Smooth muscle cell (in vitro differentiated cells): Measurements from ENCODE around the gene IL13. TPM values are rescaled to one million over a fixed set of nuclear protein-coding genes. Genes with fewer than 3 reads are reported as not detected.

Experiments used
- DNase-seq: peaks from one replicate; lab custom pipeline; 2025; ENCODE audit not compliant: unreplicated experiment; lab: John Stamatoyannopoulos, UW
- H2AFZ ChIP-seq: fragments of 200-600 bp; sonication (generic); 2 replicates; pipeline ENCODE4 v1.6.0; 2016; ENCODE audit warnings: antibody characterized with exemption, low read depth, mild to moderate bottlenecking
- H3F3A ChIP-seq: fragments of 200-600 bp; sonication (generic); 2 replicates; pipeline ENCODE4 v1.6.0; 2017; ENCODE audit warnings: antibody characterized with exemption, low read depth
- H3K27ac ChIP-seq: fragments of 200-600 bp; sonication (generic); 2 replicates; pipeline ENCODE4 v1.5.1; 2016; ENCODE audit warnings: low read depth, mild to moderate bottlenecking
- H3K27me3 ChIP-seq: fragments of 200-600 bp; sonication (generic); 2 replicates; pipeline ENCODE4 v1.6.1; 2016; ENCODE audit warnings: low read depth, mild to moderate bottlenecking
- H3K36me3 ChIP-seq: fragments of 200-600 bp; sonication (generic); 2 replicates; pipeline ENCODE4 v1.5.1; 2016; ENCODE audit warnings: low read depth
- H3K4me1 ChIP-seq: fragments of 200-600 bp; sonication (generic); 2 replicates; pipeline ENCODE4 v1.5.1; 2016; ENCODE audit warnings: low read depth
- H3K4me2 ChIP-seq: fragments of 200-600 bp; sonication (generic); 2 replicates; pipeline ENCODE4 v1.6.0; 2016; ENCODE audit warnings: mild to moderate bottlenecking
- H3K4me3 ChIP-seq: fragments of 200-600 bp; sonication (generic); 2 replicates; pipeline ENCODE4 v1.5.1; 2016; ENCODE audit warnings: mild to moderate bottlenecking
- H3K79me2 ChIP-seq: fragments of 200-600 bp; sonication (generic); 2 replicates; pipeline ENCODE4 v1.6.0; 2016; ENCODE audit warnings: low read depth, mild to moderate bottlenecking
- H3K9ac ChIP-seq: fragments of 200-600 bp; sonication (generic); 2 replicates; pipeline ENCODE4 v1.6.0; 2016; ENCODE audit warnings: low read depth
- H3K9me3 ChIP-seq: fragments of 200-600 bp; sonication (generic); replicated peaks from 2 replicates; pipeline ENCODE4 v1.5.1; 2016; ENCODE audit warnings: low read depth
- H4K20me1 ChIP-seq: fragments of 200-600 bp; sonication (generic); 2 replicates; pipeline ENCODE4 v1.6.0; 2016; ENCODE audit warnings: low read depth
- WGBS: methylation state at CpG from one replicate; pipeline ENCODE4 v1.1.7; 2016; ENCODE audit warnings: low lambda C conversion rate; 5-methylcytosine and 5-hydroxymethylcytosine counted together
- polyA plus RNA-seq: library from polyadenylated mRNA; unstranded; fragments of >200 nt; fragmentation: Nextera tagmentation; extraction: Ambion mirVana; gene quantifications from 2 replicates; pipeline ENCODE4 v1.2.1, GENCODE V29; 2016
- total RNA-seq: library from RNA; depleted of rRNA; stranded (reverse); fragments of >200 nt; gene quantifications from 2 replicates; pipeline ENCODE4 v1.2.3, GENCODE V29; 2014
- TF ChIP-seq, protein P1 (sequence below): fragments of 200-600 bp; sonication (generic); IDR thresholded peaks from 2 replicates; pipeline ENCODE4 v1.5.1; 2017; ENCODE audit warnings: borderline replicate concordance, mild to moderate bottlenecking, antibody characterized with exemption; ENCODE audit not compliant: insufficient read depth, poor library complexity, severe bottlenecking

Gene IL13
- total and polyA plus RNA-seq, 2 experiments from 2014 or later = 0.18 TPM; not detected in 1

DNA sequence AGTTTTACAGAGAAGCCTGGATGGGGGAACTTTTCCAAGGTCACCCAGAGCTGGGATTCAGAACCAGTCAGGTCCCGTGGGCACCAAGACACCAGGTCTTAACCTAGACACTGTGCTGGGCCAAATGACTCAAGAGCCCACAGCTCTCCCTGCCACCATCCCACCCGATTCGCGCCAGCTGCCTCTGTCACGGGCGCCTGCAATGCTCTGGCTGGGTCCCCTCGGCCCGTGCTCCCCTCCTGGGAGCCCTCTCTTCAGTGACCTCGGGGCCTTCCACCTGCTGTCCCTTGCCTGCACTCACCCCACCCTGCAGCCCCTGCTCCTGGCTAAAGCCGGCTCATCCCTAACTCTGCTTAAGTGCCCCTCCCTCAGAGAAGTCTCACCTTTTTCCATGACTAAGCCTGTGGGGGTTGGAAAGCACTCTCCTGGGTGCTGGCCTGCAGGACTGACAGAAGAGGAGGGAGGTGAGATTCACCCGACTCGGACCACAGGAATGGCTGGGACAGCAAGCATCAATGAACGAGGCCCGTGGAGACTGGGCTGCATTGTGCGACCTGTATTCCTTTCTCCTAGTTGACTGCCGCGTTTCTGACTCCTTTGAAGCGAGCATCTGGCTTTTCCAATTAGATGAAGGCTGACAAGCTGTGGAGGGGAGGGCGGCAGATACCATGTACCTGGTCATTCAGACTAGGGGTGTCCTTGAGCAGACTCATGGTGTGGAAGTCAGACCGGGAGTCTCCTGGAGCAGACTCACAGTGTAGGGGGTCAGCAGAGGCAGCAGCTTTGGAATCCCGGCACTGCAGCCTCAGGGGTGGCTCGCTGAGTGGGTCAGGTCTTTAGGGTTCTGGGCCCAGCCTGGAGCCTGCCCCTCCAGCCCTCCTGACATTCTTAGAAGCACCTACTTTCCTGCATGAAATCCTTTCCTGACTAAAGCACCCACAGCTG, 10.1 kb downstream of the IL13 start:
- no peaks in the 10 kb centered on the region for H4K20me1 ChIP-seq
- no peak overlapping the region for H3K9ac ChIP-seq
- no peak overlapping the region for H3K4me2 ChIP-seq
- peaks cover 4% of the 10 kb centered on the region for H3K4me1 ChIP-seq
- DNase-seq = no peak
- no peak overlapping the region for H2AFZ ChIP-seq
- no peaks in the 10 kb centered on the region for H3K36me3 ChIP-seq
- H3K79me2 ChIP-seq = no peaks in the 10 kb centered on the region
- TF ChIP-seq, protein P1, sequence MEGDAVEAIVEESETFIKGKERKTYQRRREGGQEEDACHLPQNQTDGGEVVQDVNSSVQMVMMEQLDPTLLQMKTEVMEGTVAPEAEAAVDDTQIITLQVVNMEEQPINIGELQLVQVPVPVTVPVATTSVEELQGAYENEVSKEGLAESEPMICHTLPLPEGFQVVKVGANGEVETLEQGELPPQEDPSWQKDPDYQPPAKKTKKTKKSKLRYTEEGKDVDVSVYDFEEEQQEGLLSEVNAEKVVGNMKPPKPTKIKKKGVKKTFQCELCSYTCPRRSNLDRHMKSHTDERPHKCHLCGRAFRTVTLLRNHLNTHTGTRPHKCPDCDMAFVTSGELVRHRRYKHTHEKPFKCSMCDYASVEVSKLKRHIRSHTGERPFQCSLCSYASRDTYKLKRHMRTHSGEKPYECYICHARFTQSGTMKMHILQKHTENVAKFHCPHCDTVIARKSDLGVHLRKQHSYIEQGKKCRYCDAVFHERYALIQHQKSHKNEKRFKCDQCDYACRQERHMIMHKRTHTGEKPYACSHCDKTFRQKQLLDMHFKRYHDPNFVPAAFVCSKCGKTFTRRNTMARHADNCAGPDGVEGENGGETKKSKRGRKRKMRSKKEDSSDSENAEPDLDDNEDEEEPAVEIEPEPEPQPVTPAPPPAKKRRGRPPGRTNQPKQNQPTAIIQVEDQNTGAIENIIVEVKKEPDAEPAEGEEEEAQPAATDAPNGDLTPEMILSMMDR = no peak
- no peaks in the 10 kb centered on the region for H3F3A ChIP-seq
- 83% methylated on average over 22 of the region's 22 CpGs for WGBS
- H3K4me3 ChIP-seq = no peak overlapping the region
- H3K27ac ChIP-seq = no peak overlapping the region
- no peaks in the 10 kb centered on the region for H3K9me3 ChIP-seq
- no peaks in the 10 kb centered on the region for H3K27me3 ChIP-seq

DNA sequence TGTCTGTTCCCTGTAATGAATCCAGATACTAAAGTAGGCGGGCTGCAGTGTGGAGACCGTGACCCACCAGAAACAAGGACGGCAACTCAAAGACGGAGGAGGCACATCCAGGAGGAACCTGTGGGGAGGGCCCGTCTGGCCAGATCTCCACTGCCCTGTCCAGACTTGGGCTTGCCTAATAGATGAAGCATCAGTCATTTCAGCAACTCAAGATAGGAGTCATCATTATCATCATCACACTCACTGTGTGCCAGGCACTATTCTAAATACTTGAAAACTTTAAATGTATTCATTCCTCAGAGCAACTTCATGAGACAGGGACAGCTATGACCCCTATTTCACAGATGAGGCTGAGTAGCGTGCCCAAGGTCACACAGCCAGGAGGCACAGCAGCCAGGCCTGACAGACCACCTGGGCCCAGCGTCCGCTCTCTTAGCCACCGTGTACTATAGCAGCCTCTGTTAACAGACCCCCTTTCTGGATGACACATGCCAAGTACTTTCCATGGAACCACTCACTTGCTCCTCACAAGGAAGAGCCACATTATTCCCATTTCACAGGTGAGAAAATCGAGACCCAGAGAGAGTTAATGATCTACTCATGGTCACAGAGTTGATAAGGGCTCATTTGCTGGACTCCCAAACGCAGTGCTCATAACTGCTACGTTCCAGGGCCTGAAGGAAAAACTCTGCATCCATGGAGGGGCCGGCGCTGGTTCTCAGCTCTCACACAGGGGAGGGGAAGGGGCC, 10.9 kb downstream of the IL13 start:
- no peak overlapping the region for H3K27ac ChIP-seq
- no peaks in the 10 kb centered on the region for H3K27me3 ChIP-seq
- H3K9me3 ChIP-seq = no peaks in the 10 kb centered on the region
- DNase-seq = no peak
- no peak overlapping the region for H3K4me2 ChIP-seq
- no peak overlapping the region for H3K9ac ChIP-seq
- H3K4me3 ChIP-seq = no peak overlapping the region
- H4K20me1 ChIP-seq = no peaks in the 10 kb centered on the region
- TF ChIP-seq, protein P1 = no peak
- WGBS = 90% methylated on average over 14 of the region's 14 CpGs
- H3K79me2 ChIP-seq = no peaks in the 10 kb centered on the region
- no peaks in the 10 kb centered on the region for H3F3A ChIP-seq
- no peak overlapping the region for H2AFZ ChIP-seq
- no peaks in the 10 kb centered on the region for H3K36me3 ChIP-seq
- H3K4me1 ChIP-seq = peaks cover 4% of the 10 kb centered on the region

DNA sequence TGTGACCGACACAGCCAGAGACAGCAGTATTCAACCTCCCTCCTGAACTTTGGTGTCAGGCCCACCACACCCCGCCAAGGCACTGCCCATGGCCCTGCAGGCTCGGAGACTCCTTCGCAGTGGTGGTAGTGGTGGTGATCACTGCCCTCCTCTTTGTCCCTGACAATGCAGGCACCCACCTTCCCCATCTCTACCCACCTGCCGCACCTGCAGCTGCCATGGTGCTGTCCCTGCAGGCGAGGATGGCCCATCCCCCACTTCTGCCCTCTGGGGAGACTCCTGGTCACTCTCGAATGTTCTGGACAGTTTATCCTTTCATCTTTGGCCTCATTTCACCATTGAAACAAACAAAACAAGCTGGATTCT, 11.5 kb downstream of the IL13 start:
- WGBS = 84% methylated on average over 7 of the region's 7 CpGs
- Histone ChIP-seq H3K9ac (no peak overlapping the region), H2AFZ (no peak overlapping the region), H3K27ac (no peak overlapping the region), H3K27me3 (no peaks in the 10 kb centered on the region), H3K79me2 (no peaks in the 10 kb centered on the region), H3K4me3 (no peak overlapping the region), H4K20me1 (no peaks in the 10 kb centered on the region), H3K4me2 (no peak overlapping the region), H3F3A (no peaks in the 10 kb centered on the region), H3K4me1 (peaks cover 2% of the 10 kb centered on the region), H3K36me3 (no peaks in the 10 kb centered on the region), H3K9me3 (no peaks in the 10 kb centered on the region)
- DNase-seq = no peak
- TF ChIP-seq, protein P1 = no peak
